ENCODE measurements around the gene PGPEP1. TPM values are rescaled to one million over a fixed set of nuclear protein-coding genes. Genes with fewer than 3 reads are reported as not detected.
A peak's percentile ranks its signal among the peaks of the same experiment; 100 is the strongest.

Gene PGPEP1
- total RNA-seq, 1 experiment from 2014 or later, result 25.6 TPM

GRCh38 chr19:18310118-18310909 is 30.1 kb upstream of the PGPEP1 start:
- intact Hi-C loops (cut with micrococcal nuclease; ENCODE audit: unreplicated experiment), result no loop called here
- Mint-ChIP-seq H3K4me1 (ENCODE audit: low read depth, unreplicated experiment) (no peaks in the 10 kb centered on the region), H3K4me3 (ENCODE audit: unreplicated experiment) (peak overlapping the region; percentile 2), H3K27ac (ENCODE audit: unreplicated experiment) (peak overlapping the region; percentile 45), H3K9me3 (ENCODE audit: unreplicated experiment) (no peaks in the 10 kb centered on the region), H3K36me3 (ENCODE audit: insufficient read depth, unreplicated experiment) (peaks cover 22% of the 10 kb centered on the region), H3K27me3 (ENCODE audit: insufficient read depth, unreplicated experiment) (no peaks in the 10 kb centered on the region)
- Histone ChIP-seq H3K4me3 (ENCODE audit: low read depth, low read length) (no peak overlapping the region), H3K36me3 (ENCODE audit: control insufficient read depth, insufficient read depth, low read length) (peaks cover 2% of the 10 kb centered on the region; the same call in 1 of the 2 replicates), H3K27me3 (replicated peaks; ENCODE audit: control insufficient read depth, insufficient read depth, low read length) (no peaks in the 10 kb centered on the region), H3K4me1 (peaks cover 34% of the 10 kb centered on the region), H3K9me3 (no peaks in the 10 kb centered on the region)
- no TSS peak for BruUV-seq (replicated peaks)
- ChIA-PET POLR2A (interaction anchor here (0.6 kb wide), 1 partner anchor 17 kb away, joined by 15 read pairs; no protein-coding TSS in a partner anchor), CTCF (interaction anchor here (1.6 kb wide), 1 partner anchor 31 kb away, joined by 5 read pairs; no protein-coding TSS in a partner anchor)
- peak; percentile 37 to 76 for DNase-seq
- no peak for TF ChIP-seq CTCF (IDR thresholded peaks at IDR 0.05; ENCODE audit: insufficient read depth in 1 of 2, low read depth in 1 of 2, low read length in 1 of 2, severe bottlenecking in 1 of 2, unreplicated experiment in 1 of 2)

- no TSS peak for BruUV-seq (replicated peaks)
- peak overlapping the region; percentile 45 for H3K27ac Mint-ChIP-seq (ENCODE audit: unreplicated experiment)
- ChIA-PET CTCF (no interaction called here), POLR2A (interaction anchor here (0.6 to 0.9 kb wide), 2 partner anchors 18 to 29 kb away, joined by 3 to 15 read pairs; partner anchors contain the start of gene JUND)
- Histone ChIP-seq H3K4me1 (peaks cover 32% of the 10 kb centered on the region), H3K4me3 (ENCODE audit: low read depth, low read length) (no peak overlapping the region), H3K27me3 (replicated peaks; ENCODE audit: control insufficient read depth, insufficient read depth, low read length) (no peaks in the 10 kb centered on the region), H3K36me3 (ENCODE audit: control insufficient read depth, insufficient read depth, low read length) (peaks cover 2% of the 10 kb centered on the region; the same call in 1 of the 2 replicates), H3K9me3 (no peaks in the 10 kb centered on the region)
- no peak for DNase-seq
- H3K9me3 Mint-ChIP-seq (ENCODE audit: unreplicated experiment), result no peaks in the 10 kb centered on the region
- TF ChIP-seq CTCF (IDR thresholded peaks at IDR 0.05; ENCODE audit: insufficient read depth in 1 of 2, low read depth in 1 of 2, low read length in 1 of 2, severe bottlenecking in 1 of 2, unreplicated experiment in 1 of 2), result no peak
- H3K4me1 Mint-ChIP-seq (ENCODE audit: low read depth, unreplicated experiment), result no peaks in the 10 kb centered on the region
- H3K36me3 Mint-ChIP-seq (ENCODE audit: insufficient read depth, unreplicated experiment), result peaks cover 28% of the 10 kb centered on the region
- no peaks in the 10 kb centered on the region for H3K27me3 Mint-ChIP-seq (ENCODE audit: insufficient read depth, unreplicated experiment)
- H3K4me3 Mint-ChIP-seq (ENCODE audit: unreplicated experiment), result peak overlapping the region; percentile 2
- intact Hi-C loops (cut with micrococcal nuclease; ENCODE audit: unreplicated experiment), result no loop called here
Observed at GRCh38 chr19:18310966-18311365, 29.4 kb upstream of the PGPEP1 start.

GRCh38 chr19:18311502-18312091 is 28.8 kb upstream of the PGPEP1 start:
- H3K27me3 ChIP-seq (replicated peaks; ENCODE audit: control insufficient read depth, insufficient read depth, low read length), result no peaks in the 10 kb centered on the region
- H3K36me3 Mint-ChIP-seq (ENCODE audit: insufficient read depth, unreplicated experiment), result peaks cover 28% of the 10 kb centered on the region
- no peak for DNase-seq
- no TSS peak for BruUV-seq (replicated peaks)
- H3K9me3 Mint-ChIP-seq (ENCODE audit: unreplicated experiment), result no peaks in the 10 kb centered on the region
- H3K4me1 ChIP-seq, result peaks cover 32% of the 10 kb centered on the region
- intact Hi-C loops (cut with micrococcal nuclease; ENCODE audit: unreplicated experiment), result no loop called here
- no peaks in the 10 kb centered on the region for H3K27me3 Mint-ChIP-seq (ENCODE audit: insufficient read depth, unreplicated experiment)
- no peaks in the 10 kb centered on the region for H3K9me3 ChIP-seq
- H3K4me3 ChIP-seq (ENCODE audit: low read depth, low read length), result no peak overlapping the region
- H3K27ac Mint-ChIP-seq (ENCODE audit: unreplicated experiment), result no peak overlapping the region
- ChIA-PET POLR2A (interaction anchor here (0.9 kb wide), 1 partner anchor 30 kb away, joined by 3 read pairs; the partner anchor contains the start of gene JUND), CTCF (no interaction called here)
- peaks cover 2% of the 10 kb centered on the region; the same call in 1 of the 2 replicates for H3K36me3 ChIP-seq (ENCODE audit: control insufficient read depth, insufficient read depth, low read length)
- H3K4me1 Mint-ChIP-seq (ENCODE audit: low read depth, unreplicated experiment), result no peaks in the 10 kb centered on the region
- TF ChIP-seq CTCF (IDR thresholded peaks at IDR 0.05; ENCODE audit: insufficient read depth in 1 of 2, low read depth in 1 of 2, low read length in 1 of 2, severe bottlenecking in 1 of 2, unreplicated experiment in 1 of 2), result no peak
- no peak overlapping the region for H3K4me3 Mint-ChIP-seq (ENCODE audit: unreplicated experiment)

Data from Caco-2 (cell line).